ENCODE data around the gene PITPNM3. TPM values are rescaled to one million over a fixed set of nuclear protein-coding genes. Genes with fewer than 3 reads are reported as not detected.
A peak's percentile ranks its signal among the peaks of the same experiment; 100 is the strongest.

The PITPNM3 gene
- 1 to 10 TPM; 1.4 to 9.8 (median 6.9) TPM for total RNA-seq
- 1 to 10 TPM; 1.1 to 9.3 (median 2.8) TPM for polyA plus RNA-seq
- long read RNA-seq, donor 1 = 0 reads
- long read RNA-seq, donor 2 = 0 reads
- long read RNA-seq, donor 3 = 0 reads
- long read RNA-seq, donor 4, partial matches to known transcripts = 0 of 2 reads
- long read RNA-seq, donor 4, other reads (novel, unspliced or antisense) = 2 of 2 reads
- long read RNA-seq, donor 5, partial matches to known transcripts = 5 of 10 reads
- long read RNA-seq, donor 5, other reads (novel, unspliced or antisense) = 5 of 10 reads
- long read RNA-seq, donor 6 = 0 reads
- long read RNA-seq, donor 7 = 0 reads
- long read RNA-seq, donor 8, full-length matches to known transcripts = 2 of 2 reads
- long read RNA-seq, donor 8, partial matches to known transcripts = 0 of 2 reads
- long read RNA-seq, donor 8, other reads (novel, unspliced or antisense) = 0 of 2 reads
- long read RNA-seq, donor 9 = 0 reads
- long read RNA-seq, donor 10, full-length matches to known transcripts = 1 of 1 reads
- long read RNA-seq, donor 10, partial matches to known transcripts = 0 of 1 reads
- long read RNA-seq, donor 10, other reads (novel, unspliced or antisense) = 0 of 1 reads

DNA sequence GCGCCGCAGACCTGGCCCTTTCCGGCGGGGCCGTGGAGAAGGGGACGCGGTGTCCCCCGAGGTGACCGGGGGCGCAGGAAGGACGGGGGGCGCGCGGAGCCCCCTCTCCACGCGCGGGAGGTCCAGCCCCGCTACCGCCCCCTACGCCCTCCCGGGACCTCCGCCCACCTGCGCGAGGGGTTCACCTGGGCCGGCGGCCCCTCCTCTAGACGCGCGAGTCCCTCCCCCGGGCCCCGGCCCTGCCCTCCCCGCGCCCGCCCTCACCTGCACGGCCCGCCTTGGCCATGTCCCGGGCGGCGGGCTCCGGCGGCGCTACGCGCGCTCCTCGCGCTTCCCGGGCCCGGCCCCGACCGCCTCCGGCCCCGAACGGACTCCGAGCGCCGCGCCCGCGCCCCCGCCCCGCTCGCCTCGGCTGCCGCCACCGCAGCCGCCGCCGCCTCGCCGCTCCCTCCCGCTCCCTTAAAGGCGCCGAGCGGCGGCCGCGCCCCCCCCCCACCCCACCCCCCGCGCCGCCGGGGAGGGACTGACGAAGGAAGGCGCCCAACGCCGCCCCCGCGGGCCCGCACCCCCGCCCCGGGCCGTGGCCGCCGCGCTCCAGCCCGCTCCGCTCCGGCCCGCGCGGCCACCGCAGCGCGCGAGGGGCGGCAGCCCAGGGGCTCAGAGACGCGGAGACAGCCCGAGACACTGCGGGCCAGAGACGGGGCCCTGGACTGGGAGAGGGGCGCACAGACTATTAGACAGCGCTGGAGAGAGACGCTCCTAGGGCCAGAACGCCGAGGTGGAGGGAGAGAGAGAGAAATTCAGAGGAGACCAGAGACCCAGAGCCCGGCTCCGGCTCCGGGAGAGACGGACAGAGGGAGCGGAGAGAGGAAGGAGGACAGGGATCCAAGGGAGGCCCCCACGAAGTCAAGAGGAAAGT is at the start of gene PITPNM3:
TSS of gene PITPNM3 (minus strand) at position 435 of the 919 bp plus-strand sequence. CDS start at position 286, 149 bp downstream.
- TF ChIP-seq POLR2A (IDR thresholded peaks at IDR 0.05) = no peak
- no peak for TF ChIP-seq CTCF (IDR thresholded peaks at IDR 0.05)
- H3K9me3 ChIP-seq (replicated peaks in 1 of 3) = no peaks in the 10 kb centered on the region
- H3K36me3 ChIP-seq (replicated peaks in 1 of 2) = no peaks in the 10 kb centered on the region
- H3K4me3 ChIP-seq = peak within 1 kb of the TSS in 3 of 4 donors; percentile 16 to 53 (median 32)
- intact Hi-C loops (cut with DNase I) = loop anchor here in 1 of 2 donors (10.0 kb wide), 1 partner anchor 82 kb away; no protein-coding TSS in a partner anchor
- no peaks in the 10 kb centered on the region for H3K27me3 ChIP-seq
- peak within 1 kb of the TSS in 1 of 5 donors; percentile 22 for H3K27ac ChIP-seq
- WGBS, 4 donors = 2 to 8% (median 3%) methylated on average over 11 to 117 of the region's 122 CpGs
- H3K4me1 ChIP-seq (replicated peaks in 1 of 2) = peaks cover 11 to 25% of the 10 kb centered on the region in 2 donors
- peak in 2 of 7 donors; percentile 20 to 23 for DNase-seq

GRCh38 chr17:6605142-6605541 is 48.8 kb upstream of the PITPNM3 start:
- no peak for DNase-seq
- H3K4me1 ChIP-seq (replicated peaks in 1 of 2) = no peaks in the 10 kb centered on the region
- WGBS, 4 donors = 80 to 100% (median 92%) methylated on average over 1 to 6 of the region's 6 CpGs
- H3K9me3 ChIP-seq (replicated peaks in 1 of 3) = no peaks in the 10 kb centered on the region
- no peaks in the 10 kb centered on the region for H3K27me3 ChIP-seq
- TF ChIP-seq CTCF (IDR thresholded peaks at IDR 0.05) (no peak), POLR2A (IDR thresholded peaks at IDR 0.05) (no peak)
- intact Hi-C loops (cut with DNase I) = no loop called here
- no peak overlapping the region for H3K27ac ChIP-seq
- H3K36me3 ChIP-seq (replicated peaks in 1 of 2) = peaks cover 0 to 59% of the 10 kb centered on the region in 2 donors
- H3K4me3 ChIP-seq = no peak overlapping the region

GRCh38 chr17:6603744-6604325 is 47.5 kb upstream of the PITPNM3 start:
- no peak overlapping the region for H3K4me3 ChIP-seq
- H3K36me3 ChIP-seq (replicated peaks in 1 of 2) = peaks cover 0 to 46% of the 10 kb centered on the region in 2 donors
- no peak for TF ChIP-seq CTCF (IDR thresholded peaks at IDR 0.05)
- TF ChIP-seq POLR2A (IDR thresholded peaks at IDR 0.05) = no peak
- no peaks in the 10 kb centered on the region for H3K27me3 ChIP-seq
- no peaks in the 10 kb centered on the region for H3K9me3 ChIP-seq (replicated peaks in 1 of 3)
- peak in 5 of 7 donors; percentile 18 to 47 (median 30) for DNase-seq
- 68 to 89% (median 78%) methylated on average over 3 of the region's 3 CpGs for WGBS, 4 donors
- peaks cover 0 to 11% of the 10 kb centered on the region in 2 donors for H3K4me1 ChIP-seq (replicated peaks in 1 of 2)
- no peak overlapping the region for H3K27ac ChIP-seq
- intact Hi-C loops (cut with DNase I) = no loop called here

All from adrenal gland (tissue), 19 donors.